ENCODE results near the gene SEBOX.

Gene SEBOX

DNA sequence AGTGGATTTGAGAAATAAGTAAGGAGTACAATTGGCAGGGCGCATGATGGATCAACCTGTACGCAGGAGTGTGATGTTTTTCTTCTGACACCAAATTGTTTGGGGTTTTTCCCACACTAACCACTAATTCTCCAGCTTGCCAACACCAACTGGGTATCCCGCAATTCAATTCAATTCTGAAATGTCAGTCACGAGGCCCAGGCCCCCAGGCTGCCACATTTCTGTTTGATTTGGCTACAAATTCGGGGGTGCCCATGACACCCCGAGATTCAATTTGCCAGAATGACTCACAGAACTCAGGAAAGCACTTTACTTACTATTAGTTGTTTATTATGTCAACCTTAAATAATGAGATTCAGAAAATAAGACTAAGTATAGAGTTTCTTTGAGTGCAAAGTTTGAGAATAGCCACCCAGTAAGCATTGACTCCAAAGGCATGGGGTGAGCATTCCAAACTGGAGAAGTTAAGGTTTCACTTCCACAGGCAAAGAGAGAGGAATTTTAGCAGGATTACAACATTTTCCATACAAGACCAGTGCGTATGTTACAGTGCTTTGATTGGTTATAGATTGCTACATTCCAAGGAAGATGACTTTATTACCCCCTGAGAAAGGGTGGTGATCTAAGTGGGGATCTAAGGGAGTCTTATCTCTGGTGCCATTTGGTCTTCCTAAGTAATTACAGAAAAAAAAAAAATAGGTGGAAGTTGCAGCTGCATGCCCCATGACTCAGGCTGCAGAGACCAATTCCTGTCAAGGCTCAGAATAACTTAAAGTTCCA, 29.5 kb upstream of the SEBOX start:
- no peak for DNase-seq (ENCODE audit: low spot score)

DNA sequence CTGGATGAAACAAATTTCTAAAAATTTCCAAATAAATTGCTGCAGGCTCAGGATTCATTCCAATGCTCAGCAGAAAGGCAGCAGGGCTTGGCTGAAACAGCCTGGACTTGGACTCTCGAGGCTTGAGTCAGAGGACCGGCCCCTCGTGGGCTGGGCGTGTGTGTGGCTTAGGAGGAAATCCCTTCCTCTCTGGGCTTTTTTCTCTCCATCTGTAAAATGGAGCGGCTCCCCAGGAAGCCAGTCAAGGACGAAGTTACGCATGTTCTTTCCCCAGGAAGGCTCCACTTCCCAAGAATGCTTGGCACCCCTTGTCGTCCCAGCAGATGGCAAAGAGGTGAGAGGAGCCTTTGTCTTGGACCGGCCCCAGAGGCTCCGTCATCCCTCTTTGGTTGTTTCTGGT, 27.5 kb upstream of the SEBOX start:
- no peak for DNase-seq (ENCODE audit: low spot score)

DNA sequence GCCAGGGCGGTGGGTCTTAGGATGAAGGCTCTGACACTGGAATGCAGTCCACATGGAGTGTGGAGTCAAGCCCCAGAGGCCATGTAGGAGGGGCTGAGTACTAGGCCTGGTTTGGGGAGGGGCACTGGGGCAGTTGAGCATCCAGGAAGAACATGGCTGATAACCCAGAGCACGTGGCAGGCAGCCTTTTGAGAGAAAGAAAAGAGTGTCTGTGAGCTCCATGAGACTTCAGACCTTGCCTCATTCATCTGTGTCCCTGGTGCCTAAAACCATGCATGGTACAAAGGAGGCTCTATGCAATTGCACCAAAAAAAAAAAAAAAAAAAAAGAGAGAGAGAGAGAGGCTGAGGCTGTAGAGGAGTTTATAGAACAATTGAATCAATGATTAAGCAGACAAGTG, 26.4 kb upstream of the SEBOX start:
- no peak for DNase-seq (ENCODE audit: low spot score)

DNA sequence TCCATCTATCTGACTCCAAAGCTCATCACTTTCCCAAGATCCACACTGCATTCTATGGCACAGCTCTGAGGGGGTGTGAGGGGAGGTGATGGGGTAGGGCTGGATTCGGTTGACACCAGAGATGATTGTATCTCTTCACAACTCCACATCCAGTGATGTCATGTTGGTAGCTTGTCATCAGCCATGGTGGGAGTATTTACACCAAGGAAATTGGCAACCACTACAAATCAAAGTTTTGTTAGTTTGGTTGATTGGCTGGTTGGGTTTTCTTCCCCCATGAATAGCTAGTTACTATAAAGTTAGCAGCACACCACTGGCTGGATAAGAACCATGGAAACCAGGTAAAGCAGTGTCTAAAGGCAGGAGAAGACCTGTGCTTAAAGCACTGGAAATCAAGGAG, 26.0 kb upstream of the SEBOX start:
- no peak for DNase-seq (ENCODE audit: low spot score)

DNA sequence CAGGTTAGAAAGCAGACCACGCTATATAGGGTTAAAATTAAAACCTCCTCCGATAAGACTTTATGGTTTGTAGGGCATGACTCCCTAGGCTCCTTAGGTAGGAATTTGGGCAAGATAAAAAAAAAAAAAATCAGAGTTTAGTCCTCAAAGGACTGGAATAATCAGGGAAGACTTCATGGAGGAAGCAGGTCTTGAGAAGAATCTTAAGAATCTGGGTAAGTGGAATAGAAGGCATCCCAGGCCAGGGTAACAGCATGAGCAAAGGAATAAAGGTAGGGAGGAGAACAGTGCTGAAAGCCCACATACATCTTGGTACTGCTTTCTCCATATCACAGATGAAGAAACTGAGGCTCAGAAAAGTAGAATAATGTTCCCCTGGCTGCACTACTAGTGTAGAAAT, 25.6 kb upstream of the SEBOX start:
- DNase-seq (ENCODE audit: low spot score), result no peak

DNA sequence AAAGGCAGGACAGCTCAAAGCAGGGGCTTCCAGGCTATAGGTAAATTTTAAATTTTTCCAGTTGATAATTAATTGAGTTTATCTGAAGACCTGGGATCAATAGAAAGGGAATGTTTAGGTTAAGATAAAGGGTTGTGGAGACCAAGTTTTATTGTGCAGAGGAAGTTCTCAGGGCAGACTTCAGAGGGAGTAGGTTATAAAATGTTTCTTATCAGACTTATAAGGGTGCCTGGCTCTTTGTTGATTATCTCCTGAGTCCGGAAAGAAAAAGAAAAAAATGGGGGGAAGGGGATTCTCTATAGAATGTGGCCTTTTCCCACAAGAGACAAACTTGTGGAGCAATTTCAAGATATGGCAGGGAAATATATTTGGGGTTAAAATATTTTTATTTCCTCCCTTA, 25.1 kb upstream of the SEBOX start:
- no peak for DNase-seq (ENCODE audit: low spot score)

DNA sequence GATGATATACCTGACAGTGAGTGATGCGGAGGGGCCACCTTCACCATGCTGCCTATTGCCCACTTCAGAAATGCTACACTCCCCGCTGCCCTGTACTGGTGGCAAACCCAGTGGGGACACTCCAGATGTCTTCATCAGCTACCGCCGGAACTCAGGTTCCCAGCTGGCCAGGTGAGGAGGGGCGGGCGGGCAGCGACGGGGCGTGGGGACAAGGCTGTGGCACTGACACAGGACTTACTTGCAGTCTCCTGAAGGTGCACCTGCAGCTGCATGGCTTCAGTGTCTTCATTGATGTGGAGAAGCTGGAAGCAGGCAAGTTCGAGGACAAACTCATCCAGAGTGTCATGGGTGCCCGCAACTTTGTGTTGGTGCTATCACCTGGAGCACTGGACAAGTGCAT, 23.1 kb upstream of the SEBOX start:
- DNase-seq (ENCODE audit: low spot score), result no peak

DNA sequence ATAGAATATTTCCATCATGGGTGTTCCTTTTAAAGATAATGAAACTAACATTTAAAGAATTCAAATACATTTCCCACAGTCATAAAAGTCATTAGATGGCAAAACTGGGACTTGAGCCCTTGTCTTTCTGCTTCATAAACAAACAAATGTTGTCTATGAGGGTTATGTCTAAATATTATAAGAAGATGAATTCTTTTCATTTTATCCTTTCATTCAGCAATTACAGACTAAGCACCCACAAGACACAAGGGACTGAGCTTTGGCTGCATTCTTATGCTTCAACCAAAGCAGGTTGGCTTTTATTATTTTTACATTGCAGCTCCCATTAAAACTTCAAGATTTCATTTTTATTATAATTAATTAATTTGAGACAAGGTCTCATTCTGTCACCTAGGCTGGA, 21.4 kb upstream of the SEBOX start:
- DNase-seq (ENCODE audit: low spot score), result no peak

DNA sequence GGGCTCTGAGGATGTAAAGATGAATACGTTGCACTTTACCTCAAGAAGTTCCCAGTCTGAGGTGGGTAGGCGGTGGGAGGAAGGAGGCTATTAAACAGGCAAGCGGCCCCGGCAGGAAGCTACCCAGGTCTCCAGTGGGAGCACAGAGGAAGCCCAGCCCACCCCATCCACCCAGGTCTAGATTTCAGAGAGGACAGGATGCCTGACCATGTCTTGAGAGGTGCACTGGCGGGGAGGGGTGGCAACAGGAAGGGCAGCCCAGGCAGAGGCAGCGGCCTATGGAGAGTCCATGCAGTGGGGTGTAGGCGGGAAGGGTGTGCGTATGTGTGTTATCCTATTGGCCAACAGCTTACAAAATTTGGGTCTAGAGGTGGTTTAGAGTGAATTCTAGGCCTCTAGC, 20.4 kb upstream of the SEBOX start:
- DNase-seq (ENCODE audit: low spot score), result no peak

DNA sequence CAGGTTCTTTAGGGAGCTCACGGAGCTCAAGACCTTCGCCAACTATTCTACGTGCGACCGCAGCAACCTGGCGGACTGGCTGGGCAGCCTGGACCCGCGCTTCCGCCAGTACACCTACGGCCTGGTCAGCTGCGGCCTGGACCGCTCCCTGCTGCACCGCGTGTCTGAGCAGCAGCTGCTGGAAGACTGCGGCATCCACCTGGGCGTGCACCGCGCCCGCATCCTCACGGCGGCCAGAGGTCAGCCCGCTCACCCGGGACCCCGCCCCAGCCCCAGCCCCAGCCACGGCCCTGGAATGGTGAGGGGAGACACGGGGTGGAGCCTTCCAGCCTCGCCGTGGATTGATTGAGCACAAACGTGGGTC, 20.0 kb upstream of the SEBOX start:
- no peak for DNase-seq (ENCODE audit: low spot score)

DNA sequence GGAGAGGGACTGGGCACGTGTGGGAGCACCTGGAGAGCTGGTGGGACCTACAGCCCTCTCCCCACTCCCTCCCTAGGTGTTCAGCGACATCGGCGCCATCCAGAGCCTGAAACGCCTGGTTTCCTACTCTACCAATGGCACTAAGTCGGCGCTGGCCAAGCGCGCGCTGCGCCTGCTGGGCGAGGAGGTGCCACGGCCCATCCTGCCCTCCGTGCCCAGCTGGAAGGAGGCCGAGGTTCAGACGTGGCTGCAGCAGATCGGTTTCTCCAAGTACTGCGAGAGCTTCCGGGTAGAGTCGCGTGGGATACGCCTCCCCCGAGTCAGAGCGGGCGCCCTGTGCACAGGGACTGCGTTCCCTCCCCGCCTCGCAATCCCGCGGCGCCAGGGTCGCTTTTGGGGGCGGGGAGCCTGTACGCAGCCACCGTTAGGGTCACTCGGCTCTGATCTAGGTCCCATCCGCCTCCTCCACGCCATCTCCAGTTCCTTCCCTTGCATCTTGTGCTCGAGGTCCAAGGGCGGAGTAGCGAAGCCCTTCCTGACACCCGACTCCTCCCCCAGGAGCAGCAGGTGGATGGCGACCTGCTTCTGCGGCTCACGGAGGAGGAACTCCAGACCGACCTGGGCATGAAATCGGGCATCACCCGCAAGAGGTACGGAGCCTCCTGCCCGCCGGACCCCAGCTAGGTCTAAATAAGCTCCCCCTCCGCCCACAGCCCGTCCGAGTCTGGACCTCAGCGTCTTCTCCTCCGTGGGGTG, 19.5 kb upstream of the SEBOX start:
- no peak for DNase-seq (ENCODE audit: low spot score)

DNA sequence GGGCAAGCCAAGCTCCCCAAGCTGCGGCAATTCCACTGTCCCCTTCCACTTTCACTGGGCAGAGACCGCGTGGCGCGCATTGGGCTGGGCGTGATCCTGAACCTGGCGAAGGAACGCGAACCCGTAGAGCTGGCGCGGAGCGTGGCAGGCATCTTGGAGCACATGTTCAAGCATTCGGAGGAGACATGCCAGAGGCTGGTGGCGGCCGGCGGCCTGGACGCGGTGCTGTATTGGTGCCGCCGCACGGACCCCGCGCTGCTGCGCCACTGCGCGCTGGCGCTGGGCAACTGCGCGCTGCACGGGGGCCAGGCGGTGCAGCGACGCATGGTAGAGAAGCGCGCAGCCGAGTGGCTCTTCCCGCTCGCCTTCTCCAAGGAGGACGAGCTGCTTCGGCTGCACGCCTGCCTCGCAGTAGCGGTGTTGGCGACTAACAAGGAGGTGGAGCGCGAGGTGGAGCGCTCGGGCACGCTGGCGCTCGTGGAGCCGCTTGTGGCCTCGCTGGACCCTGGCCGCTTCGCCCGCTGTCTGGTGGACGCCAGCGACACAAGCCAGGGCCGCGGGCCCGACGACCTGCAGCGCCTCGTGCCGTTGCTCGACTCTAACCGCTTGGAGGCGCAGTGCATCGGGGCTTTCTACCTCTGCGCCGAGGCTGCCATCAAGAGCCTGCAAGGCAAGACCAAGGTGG, 16.3 kb upstream of the SEBOX start:
- DNase-seq (ENCODE audit: low spot score), result peak; percentile 91

DNA sequence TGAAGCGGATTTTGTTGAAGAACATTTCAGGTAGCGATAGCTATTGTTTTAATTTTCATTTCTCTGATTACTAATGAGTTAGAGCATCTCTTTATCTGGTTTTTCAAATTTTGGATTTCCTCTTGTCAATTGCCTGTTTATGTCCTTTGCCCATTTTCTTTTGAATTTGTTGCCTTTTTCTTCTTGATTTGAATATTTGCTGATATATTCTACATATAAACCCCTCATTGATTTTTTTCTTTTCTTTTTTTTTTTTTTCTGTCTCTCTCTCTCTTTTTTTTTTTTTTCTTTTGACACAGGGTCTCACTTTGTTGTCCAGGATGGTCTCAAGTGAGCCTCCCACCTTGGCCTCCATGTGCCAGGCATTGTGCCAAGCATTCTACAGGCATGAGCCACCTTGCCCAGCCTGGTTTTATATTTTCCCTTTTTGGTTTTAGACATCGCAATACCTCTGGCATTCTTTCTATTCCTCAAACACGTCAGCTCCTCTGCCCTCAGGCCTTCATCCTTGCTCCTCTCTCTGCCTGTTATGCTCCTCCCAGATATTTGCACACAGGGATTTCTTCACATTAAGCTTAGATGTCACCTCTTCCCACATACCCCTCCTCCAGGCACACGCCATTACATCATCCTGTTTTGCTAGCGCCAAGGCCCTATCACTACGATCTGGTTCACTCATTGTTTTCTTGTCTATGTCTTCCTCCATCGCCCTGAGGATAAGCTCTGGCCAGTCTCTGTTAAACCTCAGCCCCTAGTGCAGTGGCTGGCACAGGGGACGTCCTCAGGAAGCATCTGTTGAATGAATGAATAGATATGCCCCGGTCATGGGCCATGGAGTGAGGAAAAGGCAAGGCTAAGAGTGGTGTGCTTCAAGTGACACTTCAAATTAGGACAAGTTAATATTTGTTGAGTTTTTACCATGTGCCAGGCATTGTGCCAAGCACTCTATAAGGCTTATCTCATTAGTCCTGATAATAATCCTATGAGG, 15.1 kb upstream of the SEBOX start:
- no peak for DNase-seq (ENCODE audit: low spot score)

DNA sequence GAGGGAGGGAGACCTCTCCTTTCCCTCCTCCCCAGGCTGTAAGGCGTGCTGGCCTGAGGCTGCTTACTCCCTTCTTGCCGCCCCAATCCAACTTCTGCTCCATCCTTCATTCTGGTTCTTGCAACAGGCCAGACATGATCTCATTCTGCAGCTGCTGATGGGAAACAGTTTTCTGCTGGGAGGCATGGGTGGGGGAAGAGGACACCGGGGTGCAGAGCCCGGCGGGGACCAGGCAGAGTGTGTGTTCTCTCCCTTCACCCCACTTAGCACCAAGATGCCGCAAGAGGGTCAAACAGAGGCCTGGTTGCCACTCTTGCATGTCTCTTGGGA, 7.9 kb upstream of the SEBOX start:
- DNase-seq (ENCODE audit: low spot score), result no peak

DNA sequence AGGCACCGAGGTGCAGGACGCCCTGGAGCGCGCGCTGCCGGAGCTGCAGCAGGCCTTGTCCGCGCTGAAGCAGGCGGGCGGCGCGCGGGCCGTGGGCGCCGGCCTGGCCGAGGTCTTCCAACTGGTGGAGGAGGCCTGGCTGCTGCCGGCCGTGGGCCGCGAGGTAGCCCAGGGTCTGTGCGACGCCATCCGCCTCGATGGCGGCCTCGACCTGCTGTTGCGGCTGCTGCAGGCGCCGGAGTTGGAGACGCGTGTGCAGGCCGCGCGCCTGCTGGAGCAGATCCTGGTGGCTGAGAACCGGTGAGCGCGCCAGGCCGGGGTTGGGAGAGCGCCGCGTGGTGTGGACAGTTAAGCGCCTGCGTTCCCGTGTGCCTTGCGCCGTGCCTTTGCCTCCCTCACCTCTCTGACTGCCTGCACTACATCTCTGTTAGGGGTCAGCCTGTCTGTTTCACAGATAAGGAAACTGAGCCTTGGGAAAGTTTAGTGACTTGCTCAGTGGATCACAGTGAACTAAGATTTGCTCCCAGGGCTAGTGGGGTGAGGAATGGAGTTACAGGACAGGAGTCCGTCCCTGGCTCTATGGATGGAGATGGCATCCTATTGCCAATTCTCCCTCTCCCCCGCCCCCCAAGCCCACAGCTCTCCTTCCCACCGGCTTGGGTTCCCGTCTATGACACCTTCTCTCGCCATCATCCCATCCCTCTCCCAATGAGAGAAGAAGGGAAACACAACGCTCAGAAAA, 7.4 kb upstream of the SEBOX start:
- DNase-seq (ENCODE audit: low spot score), result no peak

DNA sequence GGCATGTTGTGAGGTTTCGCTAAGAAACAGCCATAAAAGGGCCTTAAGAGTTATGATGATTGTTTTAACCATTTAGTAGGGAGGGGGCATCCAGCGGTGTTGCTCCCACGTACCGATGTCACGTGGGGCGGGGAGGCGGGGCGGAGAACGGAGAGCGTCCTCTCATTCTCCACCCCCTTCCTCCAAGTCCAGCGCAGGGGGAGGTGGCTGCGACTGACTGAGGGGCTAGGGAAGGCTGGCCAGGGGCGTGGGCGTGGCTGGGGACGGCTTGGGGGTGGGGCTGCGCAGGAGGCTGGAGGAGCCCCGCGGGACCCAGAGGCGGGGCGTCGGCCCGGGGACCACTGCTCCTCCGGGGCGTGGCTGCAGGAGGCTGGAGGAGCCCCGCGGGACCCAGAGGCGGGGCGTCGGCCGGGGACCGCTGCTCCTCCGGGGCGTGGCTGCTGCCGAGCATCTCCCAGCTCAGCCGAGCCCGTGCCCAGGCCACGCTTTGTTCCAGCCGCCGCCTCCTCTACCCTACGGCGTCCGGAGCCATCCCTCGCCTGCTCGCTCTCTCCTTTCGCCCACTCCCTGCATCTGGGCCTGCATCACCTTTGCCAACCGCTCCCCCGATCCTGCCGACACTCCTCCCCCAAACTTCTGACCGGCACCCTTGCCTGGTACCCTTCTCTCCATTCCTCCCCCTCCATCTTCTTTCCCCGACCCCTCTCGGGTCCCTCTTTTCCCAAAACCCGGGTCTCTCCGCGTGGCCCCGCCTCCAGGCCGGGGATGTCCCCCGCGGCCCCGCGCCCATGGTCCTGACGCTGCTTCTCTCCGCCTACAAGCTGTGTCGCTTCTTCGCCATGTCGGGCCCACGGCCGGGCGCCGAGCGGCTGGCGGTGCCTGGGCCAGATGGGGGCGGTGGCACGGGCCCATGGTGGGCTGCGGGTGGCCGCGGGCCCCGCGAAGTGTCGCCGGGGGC, 6.5 kb upstream of the SEBOX start, which contains the start of gene SARM1:
Gene SARM1, plus strand, starts transcription at position 450 of the 958 bp plus-strand sequence. Its CDS starts 339 bp downstream, at position 789.
- DNase-seq (ENCODE audit: low spot score), result peak; percentile 99

DNA sequence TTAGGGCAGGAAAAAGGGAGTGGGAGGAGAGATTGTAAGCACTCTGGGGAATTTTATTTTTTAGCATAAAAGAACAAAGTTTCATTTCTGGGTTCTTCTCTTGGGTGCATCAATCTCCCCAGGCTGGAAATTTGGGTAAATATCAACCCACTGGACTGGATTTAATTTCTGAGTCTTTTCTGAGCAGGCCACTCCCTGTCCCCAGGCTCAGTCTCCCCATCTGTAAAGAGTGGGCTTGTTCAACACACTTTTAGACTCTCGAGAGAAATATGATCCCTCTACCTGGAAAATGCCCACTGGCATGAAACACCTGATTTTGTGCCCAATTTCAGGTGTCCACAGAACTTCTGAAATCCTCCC, 5.7 kb upstream of the SEBOX start:
- DNase-seq (ENCODE audit: low spot score), result no peak

DNA sequence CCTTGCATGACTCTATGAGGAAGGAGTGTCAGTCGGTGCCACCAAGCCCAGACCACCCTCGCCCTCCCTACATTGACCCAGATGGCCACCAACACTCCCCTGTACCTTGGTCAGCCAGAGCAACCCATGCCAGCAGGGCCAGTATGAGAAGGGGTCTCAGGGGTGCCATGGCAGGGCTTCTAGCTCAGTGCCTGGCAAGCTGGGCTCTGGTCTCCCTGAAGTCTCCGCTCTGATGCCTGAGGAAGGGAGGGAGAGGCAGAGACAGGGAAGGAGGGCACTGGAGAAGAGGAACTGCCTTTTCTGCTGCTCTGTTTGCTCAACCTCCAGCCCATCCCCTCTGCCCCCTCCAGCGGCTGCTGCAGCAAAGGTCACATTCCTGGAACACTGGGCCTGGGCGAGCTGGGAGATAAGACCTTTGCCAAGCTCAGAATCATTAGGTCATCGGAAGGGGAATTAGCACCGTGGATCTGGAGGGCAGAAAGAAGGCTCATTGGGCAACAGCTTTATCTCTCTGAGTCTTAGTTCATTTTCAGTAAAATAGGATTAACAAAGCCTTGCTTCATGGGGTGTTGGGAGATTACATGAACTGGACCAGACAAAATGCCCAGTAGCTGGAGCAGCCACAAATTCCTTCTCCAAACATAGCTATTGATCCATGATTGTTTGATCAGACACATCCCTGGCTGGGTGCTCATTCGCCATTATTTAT, 5.2 kb upstream of the SEBOX start, which contains the start of gene VTN:
Gene VTN, minus strand, starts transcription at position 273 of the 709 bp plus-strand sequence. Its CDS starts 104 bp downstream, at position 169.
- peak; percentile 90 for DNase-seq (ENCODE audit: low spot score)

DNA sequence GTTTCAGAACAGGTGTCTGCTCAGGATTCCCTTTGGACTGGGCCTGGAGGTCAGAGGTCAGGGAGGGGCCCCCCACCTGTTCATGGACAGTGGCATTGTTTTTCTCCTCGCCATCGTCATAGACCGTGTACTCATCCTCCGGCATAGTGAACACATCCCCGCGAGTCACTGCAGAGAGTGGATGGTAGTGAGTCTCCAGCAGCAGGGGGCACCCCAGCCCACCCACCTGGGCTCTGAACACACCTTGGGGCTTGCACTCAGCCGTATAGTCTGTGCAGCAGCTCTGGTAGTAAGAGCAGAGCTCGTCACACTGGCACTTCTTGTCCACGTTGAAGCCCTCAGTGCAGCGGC, 4.7 kb upstream of the SEBOX start:
- DNase-seq (ENCODE audit: low spot score), result no peak

Measured in ecto neural progenitor cell (in vitro differentiated cells).